GM13977 (cell line): ENCODE measurements around the gene TBC1D22A.

Source experiments
- DNase-seq: peaks from one replicate; pipeline ENCODE4 v3.0.0; 2012; ENCODE audit warnings: low spot score
- in situ Hi-C: fragments of 300-500 bp; cut with MboI; formaldehyde crosslinking; loops from one replicate; pipeline ENCODE4 v1.12.0; 2022; ENCODE audit warnings: low sequenced_read_pairs, low pct_unique_long_range_greater_than_20kb, mixed read lengths, inconsistent platforms; ENCODE audit not compliant: unreplicated experiment
- TF ChIP-seq, protein P1 (sequence below): IDR thresholded peaks from 2 replicates; pipeline ENCODE4 v1.5.1; 2012; ENCODE audit warnings: mild to moderate bottlenecking, control low read depth; ENCODE audit not compliant: insufficient read depth; ENCODE audit errors: extremely low read depth, missing control alignments

TBC1D22A gene

DNA sequence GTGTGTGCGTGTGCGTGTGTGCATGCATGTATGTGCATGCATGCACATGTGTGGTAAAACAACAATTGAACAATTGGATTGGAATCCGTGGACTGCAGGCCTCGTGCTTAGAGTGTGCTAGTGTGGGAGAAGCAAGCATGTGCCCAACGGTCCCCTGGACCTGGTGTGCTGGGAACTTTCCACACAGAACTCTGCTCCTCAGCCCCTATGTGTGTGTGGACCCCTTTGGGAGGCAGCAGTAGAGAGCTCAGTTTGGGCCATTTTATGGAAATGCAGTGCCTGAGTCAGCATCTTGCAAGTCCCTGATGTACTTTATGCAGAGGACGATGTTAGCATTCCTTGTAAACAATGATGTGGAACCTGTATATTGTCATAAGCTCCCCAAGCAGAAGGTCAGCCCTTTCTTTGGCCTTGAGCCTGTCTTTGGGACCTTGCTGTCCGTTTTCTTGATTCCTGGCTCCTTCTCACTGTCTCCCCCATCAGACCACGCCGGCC, 167.3 kb downstream of the TBC1D22A start:
- TF ChIP-seq, protein P1, sequence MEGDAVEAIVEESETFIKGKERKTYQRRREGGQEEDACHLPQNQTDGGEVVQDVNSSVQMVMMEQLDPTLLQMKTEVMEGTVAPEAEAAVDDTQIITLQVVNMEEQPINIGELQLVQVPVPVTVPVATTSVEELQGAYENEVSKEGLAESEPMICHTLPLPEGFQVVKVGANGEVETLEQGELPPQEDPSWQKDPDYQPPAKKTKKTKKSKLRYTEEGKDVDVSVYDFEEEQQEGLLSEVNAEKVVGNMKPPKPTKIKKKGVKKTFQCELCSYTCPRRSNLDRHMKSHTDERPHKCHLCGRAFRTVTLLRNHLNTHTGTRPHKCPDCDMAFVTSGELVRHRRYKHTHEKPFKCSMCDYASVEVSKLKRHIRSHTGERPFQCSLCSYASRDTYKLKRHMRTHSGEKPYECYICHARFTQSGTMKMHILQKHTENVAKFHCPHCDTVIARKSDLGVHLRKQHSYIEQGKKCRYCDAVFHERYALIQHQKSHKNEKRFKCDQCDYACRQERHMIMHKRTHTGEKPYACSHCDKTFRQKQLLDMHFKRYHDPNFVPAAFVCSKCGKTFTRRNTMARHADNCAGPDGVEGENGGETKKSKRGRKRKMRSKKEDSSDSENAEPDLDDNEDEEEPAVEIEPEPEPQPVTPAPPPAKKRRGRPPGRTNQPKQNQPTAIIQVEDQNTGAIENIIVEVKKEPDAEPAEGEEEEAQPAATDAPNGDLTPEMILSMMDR = no peak
- in situ Hi-C loops = no loop called here
- DNase-seq = no peak

DNA sequence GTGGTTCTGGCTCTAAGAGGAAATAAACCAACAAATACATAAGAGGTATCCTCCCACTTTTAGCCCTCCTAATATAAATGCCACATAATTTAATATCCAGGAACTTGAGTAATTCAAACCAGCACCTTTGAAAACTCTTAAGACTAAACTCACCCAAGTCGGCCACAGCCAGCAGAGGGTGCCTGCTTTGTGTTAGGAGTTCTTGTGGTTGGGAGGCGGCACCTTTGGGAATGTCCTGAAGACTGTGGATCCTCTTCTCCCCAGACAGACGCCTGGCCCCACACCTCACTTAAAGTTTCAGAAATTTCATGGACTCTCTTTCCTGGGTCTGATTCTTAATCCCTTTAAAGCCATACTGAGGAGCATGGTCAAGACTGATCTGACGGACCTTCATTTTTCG, 169.0 kb downstream of the TBC1D22A start:
- DNase-seq = no peak
- TF ChIP-seq, protein P1 = no peak
- in situ Hi-C loops = no loop called here

DNA sequence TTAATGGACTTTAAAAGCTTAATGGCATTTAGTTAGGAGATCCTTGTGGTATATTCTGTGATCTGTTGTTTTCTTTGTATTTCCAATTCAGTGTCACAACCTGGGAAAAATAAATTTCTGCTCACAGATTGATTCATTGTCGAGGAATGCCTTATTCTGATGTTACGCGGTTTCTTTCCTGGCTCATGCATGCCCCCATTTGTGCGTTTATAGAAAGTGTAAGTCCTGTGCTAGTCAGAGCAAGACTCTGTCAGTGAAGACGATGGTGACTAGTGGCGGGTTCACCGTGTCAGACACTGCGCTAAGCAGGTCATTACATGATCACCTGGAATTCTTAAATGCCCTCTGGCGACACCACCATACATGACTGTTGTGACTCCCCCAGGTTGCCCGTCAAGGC, 169.4 kb downstream of the TBC1D22A start:
- TF ChIP-seq, protein P1 = no peak
- in situ Hi-C loops = no loop called here
- no peak for DNase-seq

DNA sequence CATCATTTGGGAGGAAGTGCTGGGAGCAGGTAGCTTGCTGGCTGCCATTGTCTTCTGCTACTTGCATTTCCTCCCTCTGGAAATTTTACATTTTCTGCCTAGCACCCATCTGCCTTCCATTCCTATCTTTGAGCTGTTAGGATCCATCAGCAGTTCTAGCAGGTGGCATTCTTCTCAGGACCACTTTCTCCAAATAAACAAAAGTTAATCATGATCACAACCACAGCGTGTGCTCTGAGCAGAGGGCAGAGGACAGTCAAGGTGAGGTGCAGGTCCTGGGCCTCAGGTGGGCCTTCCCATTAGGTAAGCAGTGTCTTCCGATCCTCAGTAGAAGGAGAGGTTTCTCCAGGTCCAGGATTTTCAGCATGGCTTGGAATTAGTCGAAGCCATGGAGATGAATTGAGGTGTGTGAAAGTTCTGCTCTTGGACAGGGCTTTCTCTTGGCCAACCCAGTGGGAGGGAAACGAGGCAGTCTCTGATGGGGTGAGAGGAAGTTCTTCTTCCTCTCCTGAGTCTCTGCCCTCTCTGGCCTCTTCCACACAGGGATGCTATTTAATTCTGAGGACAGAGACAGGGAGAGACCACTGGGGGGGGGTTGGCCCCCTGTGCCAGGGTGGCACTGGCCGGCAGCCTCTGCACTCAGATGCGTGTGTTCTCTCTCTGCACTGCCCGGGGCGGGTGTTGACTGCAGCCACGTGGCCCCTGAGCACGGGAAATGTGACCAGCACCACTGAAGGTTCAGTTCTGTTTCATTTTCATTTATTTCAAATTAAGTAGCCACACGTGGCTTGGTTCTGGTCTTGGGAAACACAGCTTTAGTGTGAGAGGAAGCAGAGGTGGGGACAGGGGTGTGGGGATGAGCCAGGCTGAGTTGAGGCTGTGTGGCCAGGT, 170.8 kb downstream of the TBC1D22A start:
- in situ Hi-C loops = no loop called here

DNA sequence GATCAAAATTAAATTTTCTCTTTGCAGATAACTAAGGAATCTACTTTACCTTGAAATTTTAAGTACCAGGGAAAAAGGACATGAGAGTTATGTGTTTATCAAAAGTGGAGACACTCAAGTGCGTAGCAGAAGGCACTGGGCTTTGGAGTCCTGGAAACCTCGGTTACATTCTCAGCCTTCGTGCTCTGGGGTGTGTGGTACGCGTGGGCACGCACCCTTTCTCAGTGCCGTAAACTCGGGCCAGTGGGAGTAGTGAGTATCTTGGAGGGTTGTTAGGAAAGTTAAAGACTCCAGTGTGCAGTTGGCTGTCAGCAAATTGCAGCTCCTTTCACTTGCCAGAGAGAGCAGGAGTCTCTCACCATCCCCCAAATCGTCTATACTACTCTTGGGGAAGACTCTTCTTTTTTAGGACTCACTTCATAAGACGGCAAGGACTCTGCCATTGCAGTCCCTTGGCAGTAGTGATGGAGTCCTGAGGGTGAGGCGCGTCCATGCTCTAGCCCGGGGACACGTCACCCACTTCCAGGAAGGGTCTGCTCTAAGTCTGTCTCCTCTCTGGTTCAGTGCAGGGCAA, 171.8 kb downstream of the TBC1D22A start:
- in situ Hi-C loops = no loop called here
- DNase-seq = no peak
- TF ChIP-seq, protein P1 = no peak

More for the DNA sequence above, 170.8 kb downstream of the TBC1D22A start:
- no peak for DNase-seq
- TF ChIP-seq, protein P1 = no peak

DNA sequence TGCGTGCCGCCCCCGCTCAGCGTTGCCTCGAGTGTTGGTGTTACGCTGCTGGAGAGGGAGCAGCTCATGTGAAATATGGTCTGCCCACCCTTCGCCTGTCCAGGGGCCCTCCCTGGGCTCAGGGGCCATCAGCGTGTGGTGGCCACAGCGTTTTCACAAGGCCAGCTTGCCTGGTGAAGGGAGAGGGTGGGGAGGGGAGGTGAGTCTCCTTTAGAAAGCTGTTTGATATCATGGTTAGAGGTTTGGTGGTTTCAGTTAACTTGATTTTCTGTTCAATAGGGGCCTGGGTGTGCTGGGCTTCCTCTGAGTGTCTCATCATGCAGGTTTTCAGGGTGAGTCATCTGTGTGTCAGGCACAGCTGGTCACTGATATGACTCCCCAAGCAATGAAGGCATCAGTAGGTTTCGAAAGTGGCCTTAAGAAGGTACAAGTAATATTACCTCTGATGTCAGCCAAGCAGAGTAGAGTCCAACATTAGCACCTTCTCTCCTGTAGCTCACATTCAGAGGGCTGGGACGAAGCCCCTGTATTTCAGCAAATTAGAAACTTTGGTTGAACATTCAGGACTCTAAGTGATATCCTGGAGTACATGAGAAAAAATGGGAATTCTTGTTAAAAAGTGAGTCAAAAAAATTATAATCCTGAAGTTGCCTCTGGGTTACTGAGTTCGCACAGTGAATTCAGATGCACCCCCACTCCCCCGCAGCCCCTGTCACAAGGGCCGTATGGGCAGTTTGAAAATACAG, 172.5 kb downstream of the TBC1D22A start:
- TF ChIP-seq, protein P1 = no peak
- in situ Hi-C loops = no loop called here
- peak; percentile 67 for DNase-seq
